GM12891 (cell line): ENCODE results near the gene DENND6A.
"Not testable (repeated sequence)": the region's sequence is repeated elsewhere in the genome, so short reads cannot be mapped to it uniquely, and the experiment has no call there.

ENCODE experiments used
- DNase-seq: peaks from one replicate; pipeline ENCODE4 v3.0.0; 2011; ENCODE audit warnings: low spot score; ENCODE audit not compliant: insufficient read length
- FAIRE-seq: peaks from 2 replicates; lab custom pipeline; 2011; peaks lifted over from hg19 to GRCh38; lab: Jason Lieb, UNC
- PAX5 ChIP-seq: IDR thresholded peaks from 2 replicates; pipeline ENCODE4 v1.6.1; 2011; ENCODE audit warnings: low read length, moderate library complexity, mild to moderate bottlenecking; ENCODE audit not compliant: insufficient read depth, severe bottlenecking
- POLR2A ChIP-seq: IDR thresholded peaks from 2 replicates; pipeline ENCODE4 v1.6.1; 2011; ENCODE audit warnings: low read depth, low read length, control low read depth
- POLR2AphosphoS5 ChIP-seq: IDR thresholded peaks from 2 replicates; pipeline ENCODE4 v1.6.1; 2011; ENCODE audit warnings: low read depth, low read length, control low read depth
- POU2F2 ChIP-seq: IDR thresholded peaks from 2 replicates; pipeline ENCODE4 v1.6.1; 2011; ENCODE audit warnings: low read depth, mild to moderate bottlenecking, control low read depth, low read length, moderate library complexity
- SPI1 ChIP-seq: IDR thresholded peaks from 2 replicates; pipeline ENCODE4 v1.6.1; 2011; ENCODE audit warnings: low read depth, low read length, control low read depth
- TAF1 ChIP-seq: IDR thresholded peaks from 2 replicates; pipeline ENCODE4 v1.6.1; 2011; ENCODE audit warnings: low read depth, low read length, control low read depth

The DENND6A gene

GRCh38 chr3:57700737-57701136 is 7.9 kb upstream of the DENND6A start:
- no peak for FAIRE-seq
- TF ChIP-seq POU2F2 = no peak
- no peak for TF ChIP-seq POLR2A
- TF ChIP-seq PAX5 = no peak
- no peak for TF ChIP-seq TAF1
- TF ChIP-seq POLR2AphosphoS5 = no peak
- no peak for TF ChIP-seq SPI1
- DNase-seq = no peak

GRCh38 chr3:57699591-57699990 is 6.7 kb upstream of the DENND6A start:
- TF ChIP-seq SPI1 (no peak), POU2F2 (no peak), PAX5 (no peak), POLR2A (no peak), POLR2AphosphoS5 (no peak), TAF1 (no peak)
- no peak for FAIRE-seq
- DNase-seq = no peak

DNA sequence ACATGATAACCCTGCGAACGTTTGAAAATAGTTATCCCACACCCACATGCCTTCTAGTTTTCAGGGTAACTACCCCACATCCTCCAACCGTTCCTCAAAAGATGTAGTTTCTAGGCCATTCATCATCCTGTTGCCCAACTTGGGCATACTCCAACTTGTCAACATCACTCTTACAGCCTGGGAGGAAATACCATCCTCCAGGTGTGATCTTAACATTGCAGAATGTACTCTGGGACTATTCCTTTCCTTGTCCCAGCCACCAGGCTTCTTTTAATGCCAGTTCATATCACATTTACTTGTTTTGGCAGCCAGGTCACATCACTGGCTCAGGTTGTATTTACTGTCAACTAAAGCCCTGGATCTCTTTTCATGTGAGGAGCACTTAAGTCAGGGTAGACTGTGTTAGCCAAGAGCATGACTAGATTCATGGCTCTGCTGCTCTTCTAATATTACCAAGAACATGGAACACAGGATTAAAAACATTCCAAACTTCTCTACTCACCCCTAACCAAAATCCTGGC is 4.0 kb upstream of the DENND6A start:
- no peak for TF ChIP-seq SPI1
- no peak for TF ChIP-seq POU2F2
- no peak for TF ChIP-seq POLR2AphosphoS5
- no peak for TF ChIP-seq POLR2A
- TF ChIP-seq TAF1 = no peak
- TF ChIP-seq PAX5 = no peak
- no peak for DNase-seq
- peak; percentile 69 for FAIRE-seq

GRCh38 chr3:57694146-57694545 is 1.3 kb upstream of the DENND6A start:
- DNase-seq (no peak), FAIRE-seq (no peak)
- TF ChIP-seq POLR2AphosphoS5 (no peak), TAF1 (no peak), POU2F2 (no peak), POLR2A (no peak), PAX5 (no peak), SPI1 (no peak)

GRCh38 chr3:57692133-57692395 is 813 bp downstream of the DENND6A start:
- FAIRE-seq = not testable (repeated sequence)

GRCh38 chr3:57691411-57692132 is 1.3 kb downstream of the DENND6A start:
- no peak for FAIRE-seq
- TF ChIP-seq PAX5 = no peak
- no peak for TF ChIP-seq POLR2A
- no peak for TF ChIP-seq SPI1
- no peak for TF ChIP-seq POU2F2
- no peak for TF ChIP-seq POLR2AphosphoS5
- no peak for TF ChIP-seq TAF1
- DNase-seq = no peak

More at GRCh38 chr3:57692133-57692395, 813 bp downstream of the DENND6A start:
- not testable (repeated sequence) for DNase-seq

GRCh38 chr3:57689367-57690053 is 3.4 kb downstream of the DENND6A start:
- TF ChIP-seq TAF1 = no peak
- no peak for TF ChIP-seq SPI1
- no peak for TF ChIP-seq POLR2A
- no peak for TF ChIP-seq POLR2AphosphoS5
- no peak for TF ChIP-seq POU2F2
- TF ChIP-seq PAX5 = no peak
- no peak for FAIRE-seq
- no peak for DNase-seq

DNA sequence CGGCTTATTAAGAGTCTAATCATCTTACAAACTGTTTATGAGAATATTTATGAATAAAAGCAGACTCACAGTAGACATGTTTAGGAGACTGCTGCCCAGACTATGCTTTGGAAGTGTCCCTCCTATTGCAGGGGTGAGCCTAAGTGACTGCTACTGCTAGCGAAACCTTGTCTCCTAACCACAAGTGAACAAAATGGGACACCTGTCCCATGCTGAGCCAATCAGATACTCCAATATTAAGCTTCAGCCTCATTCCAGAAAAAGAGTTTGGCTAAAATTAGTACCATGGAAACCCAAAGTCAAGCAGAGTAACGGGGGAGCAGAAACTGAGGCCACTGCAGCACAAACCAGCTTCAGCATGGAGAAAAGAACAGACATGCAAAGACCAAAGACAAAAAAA is 4.6 kb downstream of the DENND6A start:
- DNase-seq (no peak), FAIRE-seq (peak; percentile 41)
- TF ChIP-seq PAX5 = no peak
- no peak for TF ChIP-seq POLR2A
- no peak for TF ChIP-seq TAF1
- no peak for TF ChIP-seq POU2F2
- TF ChIP-seq POLR2AphosphoS5 = no peak
- TF ChIP-seq SPI1 = no peak

- no peak for TF ChIP-seq POLR2A
- no peak for TF ChIP-seq SPI1
- TF ChIP-seq TAF1 = no peak
- TF ChIP-seq POLR2AphosphoS5 = no peak
- no peak for TF ChIP-seq POU2F2
- TF ChIP-seq PAX5 = no peak
- FAIRE-seq (no peak), DNase-seq (no peak)
Observed at GRCh38 chr3:57683286-57683685, 9.6 kb downstream of the DENND6A start.

DNA sequence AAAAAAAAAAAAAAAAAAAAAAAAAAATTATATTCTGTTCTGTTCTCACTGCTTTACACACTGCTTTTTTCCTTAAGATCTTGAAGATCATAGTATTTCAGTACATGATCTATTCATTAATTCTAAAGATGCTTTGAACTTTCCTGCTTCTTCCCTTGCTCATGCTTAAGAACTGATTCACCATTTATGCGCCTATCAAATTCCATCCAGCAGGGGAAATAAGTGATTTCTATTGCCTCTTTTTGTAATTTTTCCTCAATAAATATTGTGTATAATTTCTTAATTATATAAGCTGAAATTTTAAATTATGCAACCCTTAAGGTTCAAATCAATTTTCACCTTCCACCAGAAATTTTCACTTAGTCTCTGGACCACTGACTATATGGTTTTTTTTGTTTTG is 10.6 kb downstream of the DENND6A start:
- DNase-seq (no peak), FAIRE-seq (no peak)
- TF ChIP-seq POLR2AphosphoS5 = no peak
- TF ChIP-seq POU2F2 = no peak
- TF ChIP-seq SPI1 = no peak
- no peak for TF ChIP-seq TAF1
- no peak for TF ChIP-seq POLR2A
- TF ChIP-seq PAX5 = no peak

DNA sequence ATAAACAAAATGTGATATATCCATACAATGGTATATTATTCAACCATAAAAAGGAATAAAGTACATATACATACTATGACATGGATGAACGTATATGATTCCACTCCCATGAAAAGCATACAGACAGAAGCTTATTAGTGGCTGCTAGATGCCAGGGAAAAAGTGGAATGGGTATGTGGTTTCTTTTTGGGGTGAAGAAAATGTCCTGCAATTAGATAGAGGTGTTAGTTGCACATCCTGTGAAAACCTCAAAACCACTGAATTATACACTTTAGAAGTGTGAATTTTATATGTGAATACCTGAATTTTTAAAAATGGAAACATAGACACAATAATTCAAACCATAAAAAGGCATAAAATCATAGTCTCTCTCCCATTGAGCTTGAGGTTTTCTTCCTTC is 11.2 kb downstream of the DENND6A start:
- DNase-seq = no peak
- no peak for TF ChIP-seq POU2F2
- TF ChIP-seq TAF1 = no peak
- TF ChIP-seq POLR2AphosphoS5 = no peak
- TF ChIP-seq SPI1 = no peak
- TF ChIP-seq POLR2A = no peak
- TF ChIP-seq PAX5 = no peak
- FAIRE-seq = no peak
